ENCODE measurements around the gene NPAT. TPM values are rescaled to one million over a fixed set of nuclear protein-coding genes. Genes with fewer than 3 reads are reported as not detected.

NPAT gene
- total RNA-seq, 1 experiment from 2014 or later = 14.9 TPM

Other genes with a start within 250 kb of the NPAT start
- 41.9 TPM for gene CUL5, start 213.7 kb downstream of the NPAT start, total RNA-seq (2021; ENCODE audit: unreplicated experiment)
- gene ACAT1, start 101.1 kb downstream of the NPAT start, total RNA-seq (2021; ENCODE audit: unreplicated experiment) = 83.8 TPM
- 32.2 TPM for gene ATM, start 429 bp upstream of the NPAT start, total RNA-seq (2021; ENCODE audit: unreplicated experiment)
- 1.3 TPM for gene C11orf65, start 244.9 kb upstream of the NPAT start, total RNA-seq (2021; ENCODE audit: unreplicated experiment)